DMS114 treated with DMSO at 0.1 percent for 48 hours (cell line): ENCODE measurements around the gene KDM3B.

Source experiments
- DNase-seq: peaks from one replicate; lab custom pipeline; 2025; ENCODE audit not compliant: unreplicated experiment; lab: John Stamatoyannopoulos, UW

KDM3B gene

DNA sequence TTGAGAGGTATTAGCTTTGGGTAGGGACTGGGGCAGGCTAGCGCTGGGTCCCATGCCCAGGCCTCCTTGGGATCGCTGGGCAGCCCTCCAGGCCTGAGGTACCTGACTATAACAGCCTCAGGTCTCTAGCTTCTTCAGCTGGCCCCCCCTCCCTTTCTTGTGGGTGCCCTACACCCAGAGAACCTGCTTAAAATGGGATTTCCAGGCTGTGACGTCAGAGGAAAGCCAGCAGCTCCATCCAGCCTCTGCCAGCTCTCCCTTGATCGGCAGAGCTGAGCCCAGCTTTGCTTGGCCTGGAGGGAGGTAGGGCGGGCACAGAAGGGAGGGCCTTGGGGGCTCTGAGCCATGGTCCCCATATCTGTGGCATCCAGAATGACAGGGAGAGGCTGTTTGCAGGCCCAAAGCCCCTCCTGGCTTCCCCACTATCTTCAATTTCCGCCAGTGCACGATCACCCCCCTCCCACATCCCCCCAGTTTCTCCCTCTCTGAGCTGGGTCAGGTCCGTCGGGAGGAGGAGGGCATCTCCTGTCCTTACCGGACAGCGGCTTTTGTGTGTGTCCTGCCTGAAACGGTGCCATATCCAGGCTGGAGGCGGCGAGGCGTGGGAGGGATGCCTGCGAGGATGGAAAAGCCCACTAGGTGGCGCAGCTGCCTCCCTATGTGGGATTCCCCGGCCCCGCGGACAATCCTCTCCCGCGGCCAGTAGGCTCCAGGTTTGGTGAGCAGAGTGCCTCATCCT lies 97.2 kb downstream of the KDM3B start:
- DNase-seq: peak; percentile 86

DNA sequence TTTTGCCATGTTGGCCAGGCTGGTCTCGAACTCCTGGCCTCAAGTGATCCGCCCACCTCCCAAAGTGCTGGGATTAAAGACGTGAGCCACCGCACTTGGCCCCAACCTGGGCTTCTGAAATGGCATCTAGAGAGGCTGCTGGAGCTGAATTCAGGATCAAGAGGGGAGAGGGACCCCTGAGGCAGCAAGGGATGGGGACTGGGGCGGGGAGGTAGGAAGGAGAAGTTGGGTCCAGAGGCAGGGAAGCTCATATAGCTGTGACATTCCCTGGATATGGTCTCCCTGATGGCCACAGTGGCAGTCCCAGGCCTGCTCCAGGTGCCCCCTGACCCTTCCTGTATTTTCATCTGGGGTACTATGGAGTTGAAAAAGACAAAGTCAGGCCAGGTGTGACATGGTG lies 98.5 kb downstream of the KDM3B start:
- DNase-seq: no peak

DNA sequence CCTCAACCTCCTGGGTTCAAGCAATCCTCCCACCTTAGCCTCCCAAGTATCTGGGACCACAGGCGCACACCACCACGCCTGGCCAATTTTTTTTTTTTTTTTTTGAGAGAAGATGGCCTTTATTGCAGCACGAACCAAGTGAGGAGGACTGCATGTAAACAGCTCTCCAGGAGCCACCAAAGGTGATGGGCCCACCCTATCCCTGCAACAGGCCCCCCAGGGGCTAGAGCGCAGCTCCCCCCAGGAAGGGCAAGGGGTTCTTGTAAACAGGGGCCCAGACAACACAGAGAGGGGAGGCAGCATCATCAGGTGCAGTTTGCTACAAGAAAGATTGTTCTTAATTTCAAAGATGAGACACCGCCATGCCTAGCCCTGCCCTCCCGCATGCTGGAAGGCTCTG lies 100.2 kb downstream of the KDM3B start:
- DNase-seq: no peak

DNA sequence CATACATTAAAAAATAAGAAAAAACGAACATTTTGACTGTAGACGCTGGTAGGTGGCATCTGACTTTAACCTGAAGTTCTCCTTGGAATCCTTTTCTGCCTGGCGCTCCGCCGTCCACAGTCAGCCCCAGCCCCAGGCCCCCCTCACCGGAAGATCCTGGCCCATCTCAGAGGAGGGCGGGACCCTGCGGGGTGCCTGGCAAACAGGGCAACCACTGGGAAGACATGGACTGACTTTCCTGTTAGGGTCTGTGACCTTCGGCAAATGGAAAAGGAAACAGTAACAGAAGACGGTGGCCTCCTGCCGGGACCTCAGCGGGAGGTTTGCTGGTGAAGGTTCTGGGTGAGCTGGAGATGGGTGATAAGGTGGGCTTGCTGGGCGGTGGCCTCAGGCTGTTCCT lies 101.1 kb downstream of the KDM3B start:
- no peak for DNase-seq

DNA sequence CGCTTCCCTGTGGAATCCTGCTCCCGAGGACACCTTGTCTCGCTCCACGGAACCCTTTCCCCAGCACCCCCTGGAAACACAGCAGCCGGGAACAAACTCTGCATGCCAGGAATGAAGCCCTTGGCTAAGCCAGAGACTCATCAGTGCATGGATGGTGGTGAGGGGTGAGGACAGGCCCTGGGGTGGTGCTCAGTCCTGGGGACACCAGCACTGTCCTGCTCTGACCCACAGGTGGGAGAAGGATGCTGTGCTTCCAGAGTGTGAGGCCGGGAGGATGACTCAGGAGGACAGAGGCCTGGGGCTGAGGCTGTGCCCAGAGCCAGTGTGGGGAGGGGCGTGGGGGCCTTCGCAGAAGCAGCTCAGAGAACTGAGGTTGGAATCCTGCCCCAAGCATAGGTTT lies 101.6 kb downstream of the KDM3B start:
- no peak for DNase-seq

DNA sequence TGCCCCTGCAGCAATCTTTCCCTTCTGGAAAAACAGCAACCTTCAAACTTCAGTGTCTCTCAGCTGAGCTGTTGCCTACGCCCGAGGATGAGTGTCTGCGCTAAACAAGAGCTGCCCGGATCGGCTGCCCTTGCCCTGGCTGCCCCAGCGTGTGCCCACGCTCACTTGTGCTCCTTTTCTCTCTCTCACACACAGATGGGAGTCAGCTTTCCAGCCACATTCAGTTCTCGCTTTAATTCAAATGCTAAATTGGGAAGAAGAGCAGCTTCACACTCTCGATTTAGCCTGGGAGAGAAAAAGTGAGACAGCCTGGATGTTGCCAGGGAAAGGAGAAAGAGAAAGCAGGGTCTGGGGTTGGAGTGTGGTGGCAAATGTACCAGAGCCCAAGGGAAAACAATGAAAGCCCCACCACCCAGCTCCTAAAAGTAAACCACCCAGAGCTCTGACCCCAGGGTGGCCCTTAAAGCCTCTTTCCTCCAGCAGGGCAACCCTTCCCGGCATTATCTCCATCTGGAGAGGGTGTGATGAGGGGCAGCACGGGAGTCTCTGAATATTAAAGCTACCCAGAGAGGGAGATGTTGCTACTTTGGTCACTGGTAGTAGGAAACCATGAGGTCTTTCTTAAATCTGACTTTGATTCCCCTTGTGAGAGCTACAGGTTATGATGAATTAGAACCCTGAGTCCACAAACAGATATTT lies 102.9 kb downstream of the KDM3B start:
- no peak for DNase-seq

DNA sequence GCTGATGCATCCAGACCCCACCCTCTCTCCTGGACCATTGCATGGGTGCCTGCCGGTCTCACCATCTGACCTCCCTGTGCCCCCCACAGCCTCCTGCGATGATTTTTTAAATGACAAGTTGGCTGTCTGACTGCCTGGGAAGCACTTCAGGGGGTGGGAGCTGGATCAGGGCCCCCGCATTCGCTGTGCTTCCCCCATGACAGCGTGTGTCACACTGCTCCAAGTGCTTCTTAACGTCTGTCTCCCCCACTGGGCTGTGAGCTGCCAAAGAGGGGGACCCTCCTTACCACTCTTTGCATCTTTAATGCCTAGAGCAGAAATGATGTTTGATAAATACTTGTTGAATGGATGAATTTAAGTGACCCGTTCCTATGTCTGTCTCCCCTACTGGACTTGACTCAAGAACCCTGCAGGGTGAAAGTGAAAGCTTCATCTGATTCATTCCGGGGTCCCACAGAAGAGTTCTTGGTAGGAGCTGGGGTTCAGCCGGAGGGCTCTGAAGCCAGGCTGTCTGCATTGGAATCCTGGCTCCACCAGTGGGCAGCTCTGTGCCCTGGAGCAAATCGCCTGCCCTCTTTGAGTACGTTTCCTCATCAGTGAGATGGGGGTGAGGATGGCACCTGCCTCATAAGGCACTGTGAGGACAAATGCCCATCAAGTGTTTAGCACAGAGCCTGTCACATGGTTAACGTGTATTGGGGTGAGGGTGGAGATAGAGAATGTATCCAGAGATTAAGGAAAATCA lies 105.2 kb downstream of the KDM3B start:
- no peak for DNase-seq

DNA sequence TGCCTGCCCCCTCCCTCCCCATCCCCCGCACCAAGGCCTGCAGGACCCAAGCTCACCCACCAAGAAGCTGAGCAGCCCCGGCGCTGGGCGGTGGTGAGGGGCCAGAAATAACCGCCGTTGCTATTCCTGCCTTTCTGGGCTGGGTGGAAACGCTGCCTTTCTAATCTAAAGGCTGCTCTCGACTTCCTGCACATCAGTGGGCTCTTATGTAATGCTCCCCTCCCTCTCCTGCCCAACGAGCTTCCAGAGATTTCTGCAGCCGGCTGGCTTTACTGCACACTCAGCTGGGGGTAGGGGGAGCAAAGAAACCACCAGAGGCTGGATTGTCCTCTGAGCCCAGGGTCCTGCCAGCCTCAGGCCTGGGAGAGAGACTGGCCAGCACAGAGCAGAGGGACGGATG lies 105.9 kb downstream of the KDM3B start:
- DNase-seq: no peak

DNA sequence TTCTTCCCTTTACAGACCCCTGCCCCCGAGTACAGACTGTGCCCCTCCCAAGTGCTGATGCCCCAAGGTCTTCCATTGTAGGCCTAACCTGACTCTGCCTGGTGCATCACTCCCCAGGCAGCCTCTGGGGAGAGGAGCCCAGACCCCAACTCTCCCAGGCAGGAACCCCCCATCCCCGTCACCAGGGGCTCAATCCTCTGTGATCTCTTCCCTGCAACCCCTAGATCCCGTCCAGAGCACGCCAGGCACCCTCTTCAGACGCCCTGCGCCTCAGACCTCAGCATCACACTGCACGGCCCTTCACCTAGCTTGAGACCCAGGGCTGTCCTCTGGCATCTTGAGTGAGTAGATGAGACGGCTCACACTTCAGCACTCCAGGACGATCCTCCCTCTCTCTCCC lies 106.4 kb downstream of the KDM3B start:
- DNase-seq: no peak

DNA sequence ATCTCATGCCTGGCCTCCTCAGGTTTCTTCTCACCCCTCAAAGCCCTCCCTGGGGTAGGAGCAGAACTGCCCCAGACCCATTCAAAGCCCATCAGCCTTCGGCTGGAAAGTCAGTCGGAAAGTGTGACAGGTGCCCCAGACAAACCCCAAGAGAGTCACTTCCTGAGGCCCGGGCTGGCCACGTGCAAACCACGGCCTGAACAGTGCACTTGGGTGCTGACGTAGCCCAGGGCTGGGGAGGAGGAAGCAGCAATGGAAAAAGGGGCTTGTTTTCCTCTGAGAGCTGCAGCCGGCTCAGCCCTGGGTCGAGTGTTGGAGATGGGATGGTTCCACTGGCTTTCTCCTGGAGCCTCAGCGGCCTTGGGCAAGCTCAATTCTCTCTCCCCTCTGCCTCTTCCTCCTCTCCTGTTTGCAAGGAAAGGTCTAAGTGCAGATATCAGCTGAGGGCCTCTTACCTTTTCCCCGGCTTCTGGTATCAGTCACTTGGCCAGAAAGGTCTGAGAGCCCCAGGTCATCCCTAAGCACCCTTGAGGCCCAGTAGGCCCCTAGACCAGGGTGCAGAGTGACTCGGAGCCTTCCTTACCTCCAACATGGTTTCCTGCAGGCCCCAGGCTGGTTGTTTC lies 106.9 kb downstream of the KDM3B start:
- no peak for DNase-seq

DNA sequence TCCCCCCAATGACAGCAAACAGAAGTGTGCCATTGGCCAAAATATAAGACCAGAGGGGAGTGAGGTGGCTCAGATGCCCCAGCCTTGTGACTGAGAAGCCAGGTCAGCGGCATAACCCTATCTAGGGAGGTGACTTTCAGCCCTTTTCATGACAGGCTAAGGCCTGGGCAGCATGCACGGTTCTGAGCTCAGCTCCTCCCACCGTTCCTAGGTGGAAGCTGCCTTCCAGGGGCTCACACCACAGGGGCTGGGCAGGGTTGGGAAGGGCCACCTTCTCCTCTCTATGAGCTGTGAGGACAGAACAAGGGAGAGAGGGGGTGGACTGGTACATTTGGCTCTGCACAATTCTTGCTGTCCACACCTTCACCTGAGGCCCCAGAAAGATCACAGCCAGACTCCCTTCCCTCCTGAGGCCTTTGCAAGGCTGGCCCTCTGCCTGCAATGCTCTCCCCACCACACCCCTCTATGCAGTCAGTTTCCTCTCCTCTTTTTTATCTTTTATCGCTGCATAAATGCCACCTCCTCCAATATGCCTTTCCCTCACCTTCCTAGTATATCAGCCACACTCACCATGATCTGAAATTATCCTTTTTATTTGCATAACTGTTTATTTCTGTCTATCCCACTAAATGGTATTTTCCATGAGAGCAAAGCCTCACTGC lies 107.7 kb downstream of the KDM3B start:
- no peak for DNase-seq

DNA sequence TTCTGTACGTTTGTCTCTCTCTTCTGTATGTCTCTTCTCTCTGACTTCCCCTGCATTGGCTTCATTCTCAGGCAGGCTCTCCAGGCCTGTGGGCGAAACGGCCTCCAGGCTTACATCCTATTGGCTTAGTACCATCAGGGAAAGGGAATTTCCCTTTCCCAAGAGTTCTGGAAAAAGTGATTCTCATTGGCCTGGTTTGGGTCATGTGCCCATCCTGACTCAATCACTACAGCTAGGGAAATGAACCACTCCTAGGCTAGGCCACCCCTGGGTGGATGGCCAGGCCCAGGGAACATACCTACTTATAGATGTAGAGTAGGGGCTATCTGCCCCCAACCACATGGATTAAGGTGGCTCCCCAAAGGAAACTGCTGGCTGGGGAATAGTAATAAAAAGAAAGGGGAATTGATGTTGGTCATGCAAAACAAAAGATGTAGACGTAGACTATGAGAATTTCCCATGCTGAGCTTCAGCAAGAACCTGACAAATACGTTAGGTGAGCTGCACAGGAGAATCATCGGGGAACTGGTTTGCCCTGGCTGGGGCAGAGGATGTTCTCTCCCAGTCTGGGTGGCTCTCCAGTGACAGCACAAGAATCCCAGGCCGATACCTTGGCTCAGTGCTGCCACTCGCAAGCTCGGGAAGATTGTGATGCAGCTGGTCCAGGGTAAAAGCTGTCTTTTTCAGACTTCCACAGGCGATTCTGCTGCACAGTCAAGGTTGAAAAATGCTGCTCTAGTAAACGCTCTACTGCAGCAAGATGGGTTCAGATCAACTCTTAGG lies 109.0 kb downstream of the KDM3B start:
- no peak for DNase-seq

DNA sequence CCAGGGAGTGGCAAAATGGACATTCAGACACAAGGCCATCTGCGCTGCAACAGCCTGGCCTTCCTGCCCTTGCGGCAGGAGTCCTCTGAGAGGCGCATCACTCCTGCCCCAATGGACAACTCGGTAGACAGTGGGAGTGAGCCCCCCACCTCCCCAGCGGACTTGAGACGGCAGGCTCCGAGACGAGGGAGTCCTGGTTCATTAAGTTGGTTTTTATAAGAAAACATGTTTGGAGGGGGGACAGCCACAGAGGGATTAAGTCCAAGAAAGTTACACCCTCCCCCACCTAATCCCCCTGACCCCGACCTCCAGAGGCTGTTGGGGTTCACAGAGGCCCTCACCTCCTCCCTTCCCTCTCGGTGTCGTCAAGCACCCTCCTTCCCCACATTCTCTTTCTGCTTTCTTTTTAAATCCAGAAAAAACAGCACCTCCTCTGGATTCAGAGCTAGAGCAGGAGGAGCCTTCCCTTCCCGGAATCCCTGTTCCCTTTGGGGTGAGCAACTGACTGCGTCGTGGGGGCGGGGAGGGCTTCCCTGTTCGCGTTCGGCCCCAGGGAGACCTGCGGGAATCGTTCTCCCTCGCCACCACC lies 111.0 kb downstream of the KDM3B start:
- DNase-seq: no peak

DNA sequence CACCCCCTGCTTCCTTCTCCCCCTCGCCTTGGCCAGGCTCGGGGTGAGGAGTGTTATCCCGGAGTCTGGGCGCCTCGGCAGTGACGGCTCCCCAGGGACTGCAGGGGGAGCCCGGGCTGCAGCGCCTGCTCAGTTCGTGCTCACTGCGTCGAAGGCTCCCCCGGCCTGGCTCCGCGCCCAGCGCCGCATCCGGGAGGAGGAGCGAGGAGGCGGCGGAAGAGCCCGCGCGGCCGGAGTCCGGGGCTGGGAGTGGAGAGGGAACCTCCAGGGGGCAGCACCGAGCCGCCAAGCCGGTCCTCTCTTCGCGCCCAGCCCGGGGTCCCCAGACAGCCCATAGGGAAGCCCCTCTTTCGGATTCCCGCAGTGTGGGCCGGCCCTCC lies 111.5 kb downstream of the KDM3B start:
- peak; percentile 81 for DNase-seq

DNA sequence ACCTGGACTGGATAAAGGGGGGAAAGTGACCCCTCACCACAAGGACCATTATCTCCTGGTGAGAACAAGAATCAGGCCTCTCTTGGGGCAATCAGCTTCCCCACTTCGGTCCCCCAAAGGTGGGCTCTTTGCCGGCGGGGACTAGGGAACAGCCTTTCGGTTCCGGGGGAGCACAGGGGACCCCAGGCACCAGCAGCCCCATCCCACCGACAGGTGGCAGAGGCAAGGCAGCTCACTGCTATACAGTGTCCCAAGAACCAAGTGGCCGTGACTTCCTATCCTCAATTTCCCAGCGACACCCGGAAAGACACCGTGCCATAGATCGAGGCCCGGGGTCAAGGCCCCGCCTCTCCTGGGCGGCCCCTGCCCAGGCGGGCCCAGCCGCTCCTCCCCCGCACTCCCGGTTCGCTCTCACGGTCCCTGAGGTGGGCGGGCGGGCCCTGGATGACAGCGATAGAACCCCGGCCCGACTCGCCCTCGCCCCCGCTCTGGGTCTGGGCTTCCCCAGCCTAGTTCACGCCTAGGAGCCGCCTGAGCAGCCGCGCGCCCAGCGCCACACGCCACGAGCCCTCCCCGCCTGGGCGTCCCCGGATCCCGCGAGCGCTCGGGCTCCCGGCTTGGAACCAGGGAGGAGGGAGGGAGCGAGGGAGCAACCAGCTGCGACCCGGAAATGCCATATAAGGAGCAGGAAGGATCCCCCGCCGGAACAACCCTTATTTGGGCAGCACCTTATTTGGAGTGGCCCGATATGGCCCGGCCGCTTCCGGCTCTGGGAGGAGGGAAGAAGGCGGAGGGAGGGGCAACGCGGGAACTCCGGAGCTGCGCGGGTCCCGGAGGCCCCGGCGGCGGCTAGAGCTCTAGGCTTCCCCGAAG lies 112.1 kb downstream of the KDM3B start:
- peak; percentile 95 for DNase-seq

DNA sequence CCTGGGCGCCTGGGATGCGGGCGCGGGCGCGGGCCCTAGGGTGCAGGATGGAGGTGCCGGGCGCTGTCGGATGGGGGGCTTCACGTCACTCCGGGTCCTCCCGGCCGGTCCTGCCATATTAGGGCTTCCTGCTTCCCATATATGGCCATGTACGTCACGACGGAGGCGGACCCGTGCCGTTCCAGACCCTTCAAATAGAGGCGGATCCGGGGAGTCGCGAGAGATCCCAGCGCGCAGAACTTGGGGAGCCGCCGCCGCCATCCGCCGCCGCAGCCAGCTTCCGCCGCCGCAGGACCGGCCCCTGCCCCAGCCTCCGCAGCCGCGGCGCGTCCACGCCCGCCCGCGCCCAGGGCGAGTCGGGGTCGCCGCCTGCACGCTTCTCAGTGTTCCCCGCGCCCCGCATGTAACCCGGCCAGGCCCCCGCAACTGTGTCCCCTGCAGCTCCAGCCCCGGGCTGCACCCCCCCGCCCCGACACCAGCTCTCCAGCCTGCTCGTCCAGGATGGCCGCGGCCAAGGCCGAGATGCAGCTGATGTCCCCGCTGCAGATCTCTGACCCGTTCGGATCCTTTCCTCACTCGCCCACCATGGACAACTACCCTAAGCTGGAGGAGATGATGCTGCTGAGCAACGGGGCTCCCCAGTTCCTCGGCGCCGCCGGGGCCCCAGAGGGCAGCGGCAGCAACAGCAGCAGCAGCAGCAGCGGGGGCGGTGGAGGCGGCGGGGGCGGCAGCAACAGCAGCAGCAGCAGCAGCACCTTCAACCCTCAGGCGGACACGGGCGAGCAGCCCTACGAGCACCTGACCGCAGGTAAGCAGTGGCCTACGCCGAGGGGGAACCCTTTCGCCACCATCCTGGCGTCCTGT lies 113.0 kb downstream of the KDM3B start, which contains the start of gene EGR1:
EGR1 (plus strand) TSS at position 219 of the 864 bp plus-strand sequence; CDS start at position 502, 283 bp downstream.
- DNase-seq: peak; percentile 92

DNA sequence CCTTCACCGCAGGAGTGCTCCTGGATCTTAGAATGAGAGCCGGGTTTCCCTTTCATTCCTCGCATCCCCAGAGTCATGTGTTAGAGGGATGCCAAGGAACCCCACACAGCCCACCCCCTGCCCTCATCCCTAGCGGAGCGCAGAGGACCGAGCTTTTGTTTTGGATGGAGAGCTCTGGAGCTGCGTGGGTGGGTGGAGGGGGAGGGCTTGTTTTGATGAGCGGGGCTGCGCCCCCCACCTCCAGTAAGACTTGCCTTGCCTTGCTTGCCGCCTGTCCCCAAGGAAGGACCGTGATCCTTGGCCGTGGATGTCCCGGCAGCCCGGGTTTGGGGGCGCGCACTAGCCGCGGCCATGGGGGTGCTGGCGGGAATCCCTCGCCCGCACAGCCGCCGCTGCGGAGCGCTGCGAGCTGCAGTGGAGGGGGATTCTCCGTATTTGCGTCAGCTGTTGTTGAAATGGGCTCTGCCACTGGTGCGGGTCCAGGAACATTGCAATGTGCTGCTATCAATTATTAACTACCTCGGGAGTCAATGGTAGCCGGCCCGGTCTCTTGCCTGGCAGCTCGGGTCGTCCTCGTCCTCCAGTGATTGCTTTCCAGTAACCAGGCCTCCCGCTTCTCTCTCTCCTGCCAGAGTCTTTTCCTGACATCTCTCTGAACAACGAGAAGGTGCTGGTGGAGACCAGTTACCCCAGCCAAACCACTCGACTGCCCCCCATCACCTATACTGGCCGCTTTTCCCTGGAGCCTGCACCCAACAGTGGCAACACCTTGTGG lies 113.8 kb downstream of the KDM3B start:
- DNase-seq: no peak
